HepG2 (cell line): Measurements from ENCODE around the gene ATF6. TPM values are rescaled to one million over a fixed set of nuclear protein-coding genes. Genes with fewer than 3 reads are reported as not detected.

Source experiments
- ATAC-seq: fragments of 200-7000 bp; cut with Tn5 transposase; 3 replicates; pipeline ENCODE4 v1.9.1; 2020; ENCODE audit warnings: mild to moderate bottlenecking, moderate library complexity
- BruUV-seq: library from RNA; stranded (reverse); fragments of 400-500 nt; replicated peaks from 2 replicates; lab custom pipeline; 2021; lab: Mats Ljungman, UMichigan
- CTCF ChIA-PET: fragments of 300-600 bp; formaldehyde crosslinking; extraction: SDS; loops from one replicate; lab custom pipeline; 2021; ENCODE audit warnings: low total read pairs, inconsistent platforms, low intra/inter-chr PET ratio; lab: Yijun Ruan, JAX
- POLR2A ChIA-PET: fragments of 350-600 bp; sonication (Branson Sonifier 250); formaldehyde crosslinking; loops from one replicate; lab custom pipeline; 2020; ENCODE audit warnings: antibody characterized with exemption, inconsistent platforms; lab: Yijun Ruan, JAX
- DNase-seq: peaks from one replicate; pipeline ENCODE4 v3.0.0-alpha.2; 2015; ENCODE audit warnings: low spot score
- FAIRE-seq: peaks from 3 replicates; lab custom pipeline; 2011; peaks lifted over from hg19 to GRCh38; lab: Jason Lieb, UNC
- H2AFZ ChIP-seq: one replicate; pipeline ENCODE4 v1.6.1; 2011; ENCODE audit warnings: low read length, inconsistent platforms
- H3K27ac ChIP-seq: fragments of 300-600 bp; 3 replicates; pipeline ENCODE4 v1.8.0; 2011; ENCODE audit warnings: mixed run types, mild to moderate bottlenecking, mixed read lengths, low read length, inconsistent platforms; ENCODE audit not compliant: insufficient read depth; ENCODE audit errors: extremely low read length
- H3K27me3 ChIP-seq, 2 experiments: fragments of 200-600 bp in 1 of 2; 2 replicates in 1 of 2; 3 replicates in 1 of 2; pipeline versions ENCODE4 v1.6.0 to v1.8.0; 2011; ENCODE audit warnings: low read length in 2 of 2, mild to moderate bottlenecking in 2 of 2, moderate library complexity in 2 of 2, inconsistent platforms in 1 of 2; ENCODE audit not compliant: insufficient read depth in 2 of 2, control insufficient read depth in 1 of 2
- H3K36me3 ChIP-seq, 2 experiments: fragments of 200-600 bp in 1 of 2; replicated peaks in 1 of 2; 2 replicates in 1 of 2; 3 replicates in 1 of 2; pipeline versions ENCODE4 v1.5.1 to v1.8.0; 2011; ENCODE audit warnings: low read length in 2 of 2, inconsistent platforms in 1 of 2; ENCODE audit not compliant: insufficient read depth in 2 of 2, control insufficient read depth in 1 of 2
- H3K4me1 ChIP-seq: 2 replicates; pipeline ENCODE4 v1.5.1; 2012; ENCODE audit warnings: low read length, inconsistent platforms; ENCODE audit not compliant: insufficient read depth
- H3K4me2 ChIP-seq: 2 replicates; pipeline ENCODE4 v1.6.0; 2011; ENCODE audit warnings: low read depth, low read length, inconsistent platforms
- H3K4me3 ChIP-seq, 3 experiments: fragments of 200-600 bp in 1 of 3; sonication (generic), shearing (Covaris generic) in 1 of 3; replicated peaks in 1 of 3; 2 replicates each; pipeline ENCODE4 v1.5.1; 2011 to 2016; ENCODE audit warnings: low read length in 3 of 3, inconsistent platforms in 2 of 3, low read depth in 2 of 3, mild to moderate bottlenecking in 2 of 3, control low read depth in 1 of 3, mixed read lengths in 1 of 3; ENCODE audit not compliant: insufficient read depth in 1 of 3
- H3K79me2 ChIP-seq: one replicate; pipeline ENCODE4 v1.6.1; 2011; ENCODE audit warnings: low read length, inconsistent platforms; ENCODE audit not compliant: insufficient read depth
- H3K9ac ChIP-seq: 2 replicates; pipeline ENCODE4 v1.6.0; 2011; ENCODE audit warnings: mild to moderate bottlenecking, low read depth, low read length, inconsistent platforms; ENCODE audit not compliant: insufficient read depth
- H3K9me3 ChIP-seq: 2 replicates; pipeline ENCODE4 v1.5.1; 2012; ENCODE audit warnings: mild to moderate bottlenecking, low read length
- H4K20me1 ChIP-seq: 2 replicates; pipeline ENCODE4 v1.6.0; 2011; ENCODE audit warnings: inconsistent platforms, mild to moderate bottlenecking, low read length, moderate library complexity; ENCODE audit not compliant: insufficient read depth
- ASH2L ChIP-seq: fragments of 300-600, 200-600 bp; sonication (generic); IDR thresholded peaks from 2 replicates; pipeline ENCODE4 v1.7.0; 2017; ENCODE audit warnings: low read depth, mild to moderate bottlenecking, moderate library complexity, mixed read lengths, low read length; ENCODE audit not compliant: insufficient read length
- ATF6 ChIP-seq: sonication (generic); formaldehyde crosslinking; conservative IDR thresholded peaks from 2 replicates; pipeline ENCODE4 v1.4.0; 2020; ENCODE audit warnings: missing genetic modification reagents
- ATM ChIP-seq: fragments of 450-650 bp; IDR thresholded peaks from 2 replicates; pipeline ENCODE4 v1.7.1; 2017; ENCODE audit warnings: mild to moderate bottlenecking, borderline replicate concordance
- BATF2 ChIP-seq: sonication (generic); formaldehyde crosslinking; IDR thresholded peaks from 2 replicates; pipeline ENCODE4 v1.8.0; 2022; ENCODE audit warnings: mild to moderate bottlenecking, missing genetic modification reagents, moderate library complexity
- HNRNPLL ChIP-seq: fragments of 200-400 bp; formaldehyde crosslinking; IDR thresholded peaks from 2 replicates; pipeline ENCODE4 v1.6.1; 2017; ENCODE audit warnings: mild to moderate bottlenecking, low read depth, low read length; ENCODE audit not compliant: poor library complexity, severe bottlenecking
- LBX2 ChIP-seq: sonication (generic); formaldehyde crosslinking; IDR thresholded peaks from 2 replicates; pipeline ENCODE4 v1.5.0; 2020; ENCODE audit warnings: missing genetic modification reagents, mild to moderate bottlenecking, borderline replicate concordance
- MBD4 ChIP-seq: IDR thresholded peaks from 2 replicates; pipeline ENCODE4 v1.6.1; 2012; ENCODE audit warnings: low read length, inconsistent platforms, borderline replicate concordance
- NR2F2 ChIP-seq: IDR thresholded peaks from 2 replicates; pipeline ENCODE4 v1.6.1; 2012; ENCODE audit warnings: low read depth, inconsistent platforms, borderline replicate concordance
- PRPF4 ChIP-seq: fragments of 200-400 bp; formaldehyde crosslinking; IDR thresholded peaks from 2 replicates; pipeline ENCODE4 v1.6.1; 2016; ENCODE audit warnings: low read length, low read depth; ENCODE audit not compliant: poor library complexity, severe bottlenecking
- SOX5 ChIP-seq: IDR thresholded peaks from 2 replicates; pipeline ENCODE4 v1.6.1; 2016; ENCODE audit warnings: borderline replicate concordance
- TBX3 ChIP-seq: fragments of 450-650 bp; IDR thresholded peaks from 2 replicates; pipeline ENCODE4 v1.6.1; 2017; ENCODE audit warnings: antibody characterized with exemption, mild to moderate bottlenecking, inconsistent platforms, borderline replicate concordance
- ZBTB21 ChIP-seq: sonication (generic); formaldehyde crosslinking; IDR thresholded peaks from 2 replicates; pipeline ENCODE4 v1.4.0; 2020; ENCODE audit warnings: missing genetic modification reagents
- ZMYM2 ChIP-seq: sonication (generic); formaldehyde crosslinking; IDR thresholded peaks from 2 replicates; pipeline ENCODE4 v1.8.0; 2022; ENCODE audit warnings: mild to moderate bottlenecking, missing genetic modification reagents
- ZNF143 ChIP-seq: sonication (generic); formaldehyde crosslinking; IDR thresholded peaks from 2 replicates; pipeline ENCODE4 v1.4.0; 2020; ENCODE audit warnings: missing genetic modification reagents
- ZNF251 ChIP-seq: sonication (generic); formaldehyde crosslinking; IDR thresholded peaks from 2 replicates; pipeline ENCODE4 v1.9.0; 2021; ENCODE audit warnings: mild to moderate bottlenecking, missing genetic modification reagents
- ZNF33A ChIP-seq: sonication (generic); formaldehyde crosslinking; IDR thresholded peaks from 2 replicates; pipeline ENCODE4 v1.5.1; 2020; ENCODE audit warnings: missing genetic modification reagents, mild to moderate bottlenecking, moderate library complexity, borderline replicate concordance
- ZNF441 ChIP-seq: sonication (generic); formaldehyde crosslinking; IDR thresholded peaks from 2 replicates; pipeline ENCODE4 v1.7.0; 2021; ENCODE audit warnings: missing genetic modification reagents, borderline replicate concordance
- ZNF616 ChIP-seq: sonication (generic); formaldehyde crosslinking; IDR thresholded peaks from 2 replicates; pipeline ENCODE4 v1.5.0; 2020; ENCODE audit warnings: low read depth, mild to moderate bottlenecking, missing genetic modification reagents
- ZNF775 ChIP-seq: sonication (generic); formaldehyde crosslinking; IDR thresholded peaks from 2 replicates; pipeline ENCODE4 v1.4.0; 2020; ENCODE audit warnings: missing genetic modification reagents, mild to moderate bottlenecking, moderate library complexity, borderline replicate concordance
- in situ Hi-C: cut with HindIII; loops from 2 replicates; pipeline ENCODE4 v1.10.0; 2017; ENCODE audit warnings: low pct_unique_long_range_greater_than_20kb; ENCODE audit not compliant: extremely low pct_ligation_motif_present
- intact Hi-C: fragments of 100-400 bp; cut with micrococcal nuclease; formaldehyde crosslinking; loops from one replicate; pipeline ENCODE4 v1.10.0; 2022; ENCODE audit not compliant: unreplicated experiment
- polyA plus RNA-seq, 8 experiments: library from polyadenylated mRNA; depleted of rRNA in 3 of 8; stranded (reverse) in 7 of 8; unstranded in 1 of 8; fragments of >200 nt; fragmentation: Illumina TruSeq in 4 of 8; extraction: Trizol in 4 of 8; gene quantifications; 2 replicates each; pipeline versions ENCODE4 v1.2.1 to v1.2.3, GENCODE V29; 2011 to 2016; ENCODE audit warnings: low read depth in 4 of 8, missing spikeins in 1 of 8, mixed read lengths in 1 of 8; ENCODE audit not compliant: insufficient read depth in 1 of 8
- total RNA-seq, 5 experiments: library from RNA; depleted of rRNA; stranded (reverse); fragments of >200 nt; fragmentation: Illumina TruSeq; extraction: Trizol; gene quantifications; 2 replicates each; pipeline ENCODE4 v1.2.3, GENCODE V29; 2016; ENCODE audit warnings: low read depth in 1 of 5

ATF6 gene
- total and polyA plus RNA-seq, 2 of the 13 experiments (the other 11 are each of a cell fraction or from before 2014, with no cell fraction given): 13.2 to 14.5 TPM

DNA sequence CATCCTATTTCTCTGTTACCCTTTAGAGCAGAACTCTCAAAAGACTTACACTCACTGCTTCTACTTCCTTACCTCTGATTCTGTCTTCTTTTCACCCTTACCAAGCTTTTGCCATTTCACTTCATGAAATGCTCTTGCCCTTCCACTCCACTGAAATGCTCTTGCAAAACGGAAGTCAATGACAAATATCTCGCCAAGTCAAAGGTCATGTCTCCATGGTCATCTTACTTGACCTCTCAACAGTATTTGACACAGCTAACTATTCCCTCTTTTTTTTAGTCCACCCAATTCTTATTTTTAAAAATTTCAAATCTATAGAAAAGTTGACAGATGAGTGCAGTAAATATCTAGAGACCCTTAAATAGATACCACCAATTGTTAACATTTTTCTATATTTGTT lies 149.9 kb downstream of the ATF6 start (continued):
- no peak for TF ChIP-seq ZNF33A (CRISPR knock-in tag)
- no peak for TF ChIP-seq ZNF616 (CRISPR knock-in tag)
- no peak for TF ChIP-seq BATF2 (CRISPR knock-in tag)
- TF ChIP-seq SOX5: no peak
- TF ChIP-seq PRPF4: no peak

GRCh38 chr1:161919229-161919628 lies 153.1 kb downstream of the ATF6 start:
- DNase-seq: no peak
- H3K4me1 ChIP-seq: peaks cover 3% of the 10 kb centered on the region; the same call in 1 of the 2 replicates
- ChIA-PET CTCF (no interaction called here), POLR2A (no interaction called here)
- H3K4me2 ChIP-seq: no peak overlapping the region
- H3K79me2 ChIP-seq: no peaks in the 10 kb centered on the region
- no peak overlapping the region for H2AFZ ChIP-seq
- peaks cover 1 to 7% of the 10 kb centered on the region in 2 experiments; a peak in 1 of 5 replicates for H3K36me3 ChIP-seq
- H3K4me3 ChIP-seq: no peak overlapping the region
- in situ Hi-C loops: no loop called here
- no peaks in the 10 kb centered on the region for H4K20me1 ChIP-seq
- H3K27me3 ChIP-seq: no peaks in the 10 kb centered on the region
- BruUV-seq: no TSS peak
- intact Hi-C loops: no loop called here
- no peak overlapping the region for H3K9ac ChIP-seq
- ATAC-seq: no peak
- no peaks in the 10 kb centered on the region for H3K9me3 ChIP-seq
- H3K27ac ChIP-seq: no peak overlapping the region
- FAIRE-seq: no peak
- TF ChIP-seq LBX2: no peak
- TF ChIP-seq ZNF143 (CRISPR knock-in tag): no peak
- TF ChIP-seq ZNF441: no peak
- TF ChIP-seq ZNF251 (CRISPR knock-in tag): no peak
- no peak for TF ChIP-seq ATM
- no peak for TF ChIP-seq MBD4
- TF ChIP-seq HNRNPLL: no peak
- TF ChIP-seq ZNF775: no peak
- no peak for TF ChIP-seq ZBTB21
- TF ChIP-seq NR2F2: no peak
- no peak for TF ChIP-seq ZMYM2 (CRISPR knock-in tag)
- no peak for TF ChIP-seq TBX3
- no peak for TF ChIP-seq ATF6 (CRISPR knock-in tag)
- no peak for TF ChIP-seq ASH2L
